HepG2 (cell line): ENCODE results near the gene TAPBP. TPM values are rescaled to one million over a fixed set of nuclear protein-coding genes. Genes with fewer than 3 reads are reported as not detected.

Experiments used
- CREB1 ChIP-seq, 2 experiments: fragments of 450-650 bp in 1 of 2; IDR thresholded peaks; 2 replicates each; pipeline ENCODE4 v1.6.1; 2016 to 2017; ENCODE audit warnings: control low read depth in 1 of 2, mild to moderate bottlenecking in 1 of 2, missing compliant biosample characterization in 1 of 2, missing genetic modification characterization in 1 of 2
- KLF12 ChIP-seq: sonication (generic); formaldehyde crosslinking; IDR thresholded peaks from 2 replicates; pipeline ENCODE4 v1.4.0; 2020; ENCODE audit warnings: missing genetic modification reagents, borderline replicate concordance
- MIER2 ChIP-seq: IDR thresholded peaks from 2 replicates; pipeline ENCODE4 v1.6.1; 2016; ENCODE audit warnings: missing biosample characterization, missing genetic modification reagents
- MIER3 ChIP-seq: IDR thresholded peaks from 2 replicates; pipeline ENCODE4 v1.6.1; 2016; ENCODE audit warnings: missing compliant biosample characterization, borderline replicate concordance
- NFYB ChIP-seq: sonication (generic); formaldehyde crosslinking; IDR thresholded peaks from 2 replicates; pipeline ENCODE4 v1.4.0; 2020; ENCODE audit warnings: missing genetic modification reagents
- NRL ChIP-seq: sonication (generic); formaldehyde crosslinking; IDR thresholded peaks from 2 replicates; pipeline ENCODE4 v1.5.0; 2020; ENCODE audit warnings: missing genetic modification reagents, mild to moderate bottlenecking, moderate library complexity, borderline replicate concordance
- PCBP2 ChIP-seq: fragments of 200-400 bp; formaldehyde crosslinking; optimal IDR thresholded peaks from 2 replicates; pipeline ENCODE3; 2018; ENCODE audit warnings: low read length, low read depth; ENCODE audit not compliant: poor library complexity, severe bottlenecking
- ZC3H4 ChIP-seq: sonication (generic); formaldehyde crosslinking; IDR thresholded peaks from 2 replicates; pipeline ENCODE4 v1.4.0; 2020; ENCODE audit warnings: missing genetic modification reagents, borderline replicate concordance
- ZFP1 ChIP-seq: IDR thresholded peaks from 2 replicates; pipeline ENCODE4 v1.6.1; 2016
- polyA plus RNA-seq, 8 experiments: library from polyadenylated mRNA; depleted of rRNA in 3 of 8; stranded (reverse) in 7 of 8; unstranded in 1 of 8; fragments of >200 nt; fragmentation: Illumina TruSeq in 4 of 8; extraction: Trizol in 4 of 8; gene quantifications; 2 replicates each; pipeline versions ENCODE4 v1.2.1 to v1.2.3, GENCODE V29; 2011 to 2016; ENCODE audit warnings: low read depth in 4 of 8, missing spikeins in 1 of 8, mixed read lengths in 1 of 8; ENCODE audit not compliant: insufficient read depth in 1 of 8
- total RNA-seq, 5 experiments: library from RNA; depleted of rRNA; stranded (reverse); fragments of >200 nt; fragmentation: Illumina TruSeq; extraction: Trizol; gene quantifications; 2 replicates each; pipeline ENCODE4 v1.2.3, GENCODE V29; 2016; ENCODE audit warnings: low read depth in 1 of 5
- TF ChIP-seq, protein P1 (sequence below): sonication (generic); formaldehyde crosslinking; IDR thresholded peaks from 2 replicates; pipeline ENCODE4 v1.4.0; 2020; ENCODE audit warnings: missing genetic modification reagents
- TF ChIP-seq, protein P2 (sequence below): sonication (generic); formaldehyde crosslinking; conservative IDR thresholded peaks from 2 replicates; pipeline ENCODE4 v1.8.1; 2023; ENCODE audit warnings: missing genetic modification reagents
- TF ChIP-seq, protein P3 (sequence below): sonication (generic); formaldehyde crosslinking; IDR thresholded peaks from 2 replicates; pipeline ENCODE4 v1.8.1; 2023; ENCODE audit warnings: missing genetic modification reagents, inconsistent platforms, borderline replicate concordance
- TF ChIP-seq, protein P4 (sequence below): sonication (generic); formaldehyde crosslinking; IDR thresholded peaks from 2 replicates; pipeline ENCODE4 v1.5.0; 2020; ENCODE audit warnings: missing genetic modification reagents, mild to moderate bottlenecking, borderline replicate concordance
- TF ChIP-seq, protein P5 (sequence below): sonication (generic); formaldehyde crosslinking; IDR thresholded peaks from 2 replicates; pipeline ENCODE4 v1.4.0; 2020; ENCODE audit warnings: missing genetic modification reagents

The TAPBP gene
- total and polyA plus RNA-seq, 2 of the 13 experiments (the other 11 are each of a cell fraction or from before 2014, with no cell fraction given) = 27.4 to 32.3 TPM

DNA sequence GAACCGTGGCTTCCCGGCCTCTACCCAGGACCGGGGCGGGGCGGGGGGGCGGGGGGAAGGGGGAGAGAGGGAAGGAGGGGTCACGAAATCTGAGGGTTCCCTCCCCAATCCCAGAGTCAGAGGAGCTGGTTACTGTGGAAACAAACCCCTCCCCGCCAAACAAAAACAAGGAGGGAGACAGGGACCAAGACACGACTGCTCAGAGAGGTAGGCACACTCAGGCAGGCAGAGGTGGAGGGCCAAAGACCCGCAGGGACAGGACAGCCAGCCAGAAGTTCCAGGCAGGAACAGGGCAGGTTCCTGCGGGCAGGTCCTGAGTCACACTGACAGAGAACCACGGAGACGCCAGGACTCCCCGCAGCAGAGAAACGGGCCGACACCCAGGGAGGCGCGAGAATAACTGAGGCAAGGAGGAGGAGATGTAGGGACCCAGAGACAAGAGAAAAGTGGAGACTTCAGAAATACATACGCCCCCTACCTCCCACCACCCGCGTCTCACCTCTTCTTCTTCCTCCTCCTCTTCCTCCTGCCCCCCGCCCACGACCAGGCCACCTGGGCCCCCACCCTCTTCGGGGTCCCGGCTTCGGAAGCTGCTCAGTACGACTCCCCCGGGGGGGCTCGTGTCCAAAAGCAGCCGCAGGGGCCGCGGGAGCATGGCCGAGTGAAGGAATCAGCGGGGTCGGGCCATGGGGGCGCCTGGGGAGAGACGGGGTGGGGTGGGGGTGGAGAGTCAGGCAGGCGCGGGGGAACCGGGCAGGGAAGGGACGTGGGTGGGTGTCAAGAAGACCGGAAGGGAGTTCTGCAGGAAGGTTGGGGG, 15.7 kb downstream of the TAPBP start (continued):
- TF ChIP-seq KLF12 (CRISPR knock-in tag) = no peak
- TF ChIP-seq, protein P1, sequence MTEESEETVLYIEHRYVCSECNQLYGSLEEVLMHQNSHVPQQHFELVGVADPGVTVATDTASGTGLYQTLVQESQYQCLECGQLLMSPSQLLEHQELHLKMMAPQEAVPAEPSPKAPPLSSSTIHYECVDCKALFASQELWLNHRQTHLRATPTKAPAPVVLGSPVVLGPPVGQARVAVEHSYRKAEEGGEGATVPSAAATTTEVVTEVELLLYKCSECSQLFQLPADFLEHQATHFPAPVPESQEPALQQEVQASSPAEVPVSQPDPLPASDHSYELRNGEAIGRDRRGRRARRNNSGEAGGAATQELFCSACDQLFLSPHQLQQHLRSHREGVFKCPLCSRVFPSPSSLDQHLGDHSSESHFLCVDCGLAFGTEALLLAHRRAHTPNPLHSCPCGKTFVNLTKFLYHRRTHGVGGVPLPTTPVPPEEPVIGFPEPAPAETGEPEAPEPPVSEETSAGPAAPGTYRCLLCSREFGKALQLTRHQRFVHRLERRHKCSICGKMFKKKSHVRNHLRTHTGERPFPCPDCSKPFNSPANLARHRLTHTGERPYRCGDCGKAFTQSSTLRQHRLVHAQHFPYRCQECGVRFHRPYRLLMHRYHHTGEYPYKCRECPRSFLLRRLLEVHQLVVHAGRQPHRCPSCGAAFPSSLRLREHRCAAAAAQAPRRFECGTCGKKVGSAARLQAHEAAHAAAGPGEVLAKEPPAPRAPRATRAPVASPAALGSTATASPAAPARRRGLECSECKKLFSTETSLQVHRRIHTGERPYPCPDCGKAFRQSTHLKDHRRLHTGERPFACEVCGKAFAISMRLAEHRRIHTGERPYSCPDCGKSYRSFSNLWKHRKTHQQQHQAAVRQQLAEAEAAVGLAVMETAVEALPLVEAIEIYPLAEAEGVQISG (CRISPR knock-in tag) = no peak
- no peak for TF ChIP-seq PCBP2
- TF ChIP-seq, protein P2, sequence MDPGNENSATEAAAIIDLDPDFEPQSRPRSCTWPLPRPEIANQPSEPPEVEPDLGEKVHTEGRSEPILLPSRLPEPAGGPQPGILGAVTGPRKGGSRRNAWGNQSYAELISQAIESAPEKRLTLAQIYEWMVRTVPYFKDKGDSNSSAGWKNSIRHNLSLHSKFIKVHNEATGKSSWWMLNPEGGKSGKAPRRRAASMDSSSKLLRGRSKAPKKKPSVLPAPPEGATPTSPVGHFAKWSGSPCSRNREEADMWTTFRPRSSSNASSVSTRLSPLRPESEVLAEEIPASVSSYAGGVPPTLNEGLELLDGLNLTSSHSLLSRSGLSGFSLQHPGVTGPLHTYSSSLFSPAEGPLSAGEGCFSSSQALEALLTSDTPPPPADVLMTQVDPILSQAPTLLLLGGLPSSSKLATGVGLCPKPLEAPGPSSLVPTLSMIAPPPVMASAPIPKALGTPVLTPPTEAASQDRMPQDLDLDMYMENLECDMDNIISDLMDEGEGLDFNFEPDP (CRISPR knock-in tag) = no peak
- TF ChIP-seq NFYB (CRISPR knock-in tag) = no peak
- no peak for TF ChIP-seq ZFP1
- TF ChIP-seq ZC3H4 (CRISPR knock-in tag) = no peak
- TF ChIP-seq NRL (CRISPR knock-in tag) = no peak
- TF ChIP-seq, protein P3, sequence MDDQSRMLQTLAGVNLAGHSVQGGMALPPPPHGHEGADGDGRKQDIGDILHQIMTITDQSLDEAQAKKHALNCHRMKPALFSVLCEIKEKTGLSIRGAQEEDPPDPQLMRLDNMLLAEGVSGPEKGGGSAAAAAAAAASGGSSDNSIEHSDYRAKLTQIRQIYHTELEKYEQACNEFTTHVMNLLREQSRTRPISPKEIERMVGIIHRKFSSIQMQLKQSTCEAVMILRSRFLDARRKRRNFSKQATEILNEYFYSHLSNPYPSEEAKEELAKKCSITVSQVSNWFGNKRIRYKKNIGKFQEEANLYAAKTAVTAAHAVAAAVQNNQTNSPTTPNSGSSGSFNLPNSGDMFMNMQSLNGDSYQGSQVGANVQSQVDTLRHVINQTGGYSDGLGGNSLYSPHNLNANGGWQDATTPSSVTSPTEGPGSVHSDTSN (CRISPR knock-in tag) = no peak
- TF ChIP-seq, protein P4, sequence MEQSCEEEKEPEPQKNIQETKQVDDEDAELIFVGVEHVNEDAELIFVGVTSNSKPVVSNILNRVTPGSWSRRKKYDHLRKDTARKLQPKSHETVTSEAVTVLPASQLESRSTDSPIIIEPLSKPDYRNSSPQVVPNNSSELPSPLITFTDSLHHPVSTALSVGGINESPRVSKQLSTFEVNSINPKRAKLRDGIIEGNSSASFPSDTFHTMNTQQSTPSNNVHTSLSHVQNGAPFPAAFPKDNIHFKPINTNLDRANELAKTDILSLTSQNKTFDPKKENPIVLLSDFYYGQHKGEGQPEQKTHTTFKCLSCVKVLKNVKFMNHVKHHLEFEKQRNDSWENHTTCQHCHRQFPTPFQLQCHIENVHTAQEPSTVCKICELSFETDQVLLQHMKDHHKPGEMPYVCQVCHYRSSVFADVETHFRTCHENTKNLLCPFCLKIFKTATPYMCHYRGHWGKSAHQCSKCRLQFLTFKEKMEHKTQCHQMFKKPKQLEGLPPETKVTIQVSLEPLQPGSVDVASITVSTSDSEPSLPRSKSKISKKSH = no peak; the same call in 1 of the 2 replicates
- TF ChIP-seq MIER3 (CRISPR knock-in tag) = no peak
- TF ChIP-seq CREB1 (IDR thresholded peaks at IDR 0.05) = no peak
- TF ChIP-seq CREB1 (CRISPR knock-in tag; IDR thresholded peaks at IDR 0.05) = no peak
- TF ChIP-seq, protein P5, sequence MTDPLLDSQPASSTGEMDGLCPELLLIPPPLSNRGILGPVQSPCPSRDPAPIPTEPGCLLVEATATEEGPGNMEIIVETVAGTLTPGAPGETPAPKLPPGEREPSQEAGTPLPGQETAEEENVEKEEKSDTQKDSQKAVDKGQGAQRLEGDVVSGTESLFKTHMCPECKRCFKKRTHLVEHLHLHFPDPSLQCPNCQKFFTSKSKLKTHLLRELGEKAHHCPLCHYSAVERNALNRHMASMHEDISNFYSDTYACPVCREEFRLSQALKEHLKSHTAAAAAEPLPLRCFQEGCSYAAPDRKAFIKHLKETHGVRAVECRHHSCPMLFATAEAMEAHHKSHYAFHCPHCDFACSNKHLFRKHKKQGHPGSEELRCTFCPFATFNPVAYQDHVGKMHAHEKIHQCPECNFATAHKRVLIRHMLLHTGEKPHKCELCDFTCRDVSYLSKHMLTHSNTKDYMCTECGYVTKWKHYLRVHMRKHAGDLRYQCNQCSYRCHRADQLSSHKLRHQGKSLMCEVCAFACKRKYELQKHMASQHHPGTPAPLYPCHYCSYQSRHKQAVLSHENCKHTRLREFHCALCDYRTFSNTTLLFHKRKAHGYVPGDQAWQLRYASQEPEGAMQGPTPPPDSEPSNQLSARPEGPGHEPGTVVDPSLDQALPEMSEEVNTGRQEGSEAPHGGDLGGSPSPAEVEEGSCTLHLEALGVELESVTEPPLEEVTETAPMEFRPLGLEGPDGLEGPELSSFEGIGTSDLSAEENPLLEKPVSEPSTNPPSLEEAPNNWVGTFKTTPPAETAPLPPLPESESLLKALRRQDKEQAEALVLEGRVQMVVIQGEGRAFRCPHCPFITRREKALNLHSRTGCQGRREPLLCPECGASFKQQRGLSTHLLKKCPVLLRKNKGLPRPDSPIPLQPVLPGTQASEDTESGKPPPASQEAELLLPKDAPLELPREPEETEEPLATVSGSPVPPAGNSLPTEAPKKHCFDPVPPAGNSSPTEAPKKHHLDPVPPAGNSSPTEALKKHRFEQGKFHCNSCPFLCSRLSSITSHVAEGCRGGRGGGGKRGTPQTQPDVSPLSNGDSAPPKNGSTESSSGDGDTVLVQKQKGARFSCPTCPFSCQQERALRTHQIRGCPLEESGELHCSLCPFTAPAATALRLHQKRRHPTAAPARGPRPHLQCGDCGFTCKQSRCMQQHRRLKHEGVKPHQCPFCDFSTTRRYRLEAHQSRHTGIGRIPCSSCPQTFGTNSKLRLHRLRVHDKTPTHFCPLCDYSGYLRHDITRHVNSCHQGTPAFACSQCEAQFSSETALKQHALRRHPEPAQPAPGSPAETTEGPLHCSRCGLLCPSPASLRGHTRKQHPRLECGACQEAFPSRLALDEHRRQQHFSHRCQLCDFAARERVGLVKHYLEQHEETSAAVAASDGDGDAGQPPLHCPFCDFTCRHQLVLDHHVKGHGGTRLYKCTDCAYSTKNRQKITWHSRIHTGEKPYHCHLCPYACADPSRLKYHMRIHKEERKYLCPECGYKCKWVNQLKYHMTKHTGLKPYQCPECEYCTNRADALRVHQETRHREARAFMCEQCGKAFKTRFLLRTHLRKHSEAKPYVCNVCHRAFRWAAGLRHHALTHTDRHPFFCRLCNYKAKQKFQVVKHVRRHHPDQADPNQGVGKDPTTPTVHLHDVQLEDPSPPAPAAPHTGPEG (CRISPR knock-in tag) = no peak
- no peak for TF ChIP-seq MIER2 (CRISPR knock-in tag)
